GM23248 (cell line): ENCODE measurements around the gene PLXNB1.

Source experiments
- EZH2 ChIP-seq: fragments of 200-600 bp; sonication (generic); IDR thresholded peaks from 2 replicates; pipeline ENCODE4 v1.6.1; 2018; ENCODE audit warnings: antibody characterized with exemption, mild to moderate bottlenecking; ENCODE audit not compliant: insufficient read depth, poor library complexity, severe bottlenecking
- EZH2phosphoT487 ChIP-seq: fragments of 200-600 bp; sonication (generic); IDR thresholded peaks from 2 replicates; pipeline ENCODE4 v1.6.1; 2018; ENCODE audit warnings: antibody characterized with exemption, moderate library complexity, mild to moderate bottlenecking, low read depth; ENCODE audit not compliant: insufficient read depth

DNA sequence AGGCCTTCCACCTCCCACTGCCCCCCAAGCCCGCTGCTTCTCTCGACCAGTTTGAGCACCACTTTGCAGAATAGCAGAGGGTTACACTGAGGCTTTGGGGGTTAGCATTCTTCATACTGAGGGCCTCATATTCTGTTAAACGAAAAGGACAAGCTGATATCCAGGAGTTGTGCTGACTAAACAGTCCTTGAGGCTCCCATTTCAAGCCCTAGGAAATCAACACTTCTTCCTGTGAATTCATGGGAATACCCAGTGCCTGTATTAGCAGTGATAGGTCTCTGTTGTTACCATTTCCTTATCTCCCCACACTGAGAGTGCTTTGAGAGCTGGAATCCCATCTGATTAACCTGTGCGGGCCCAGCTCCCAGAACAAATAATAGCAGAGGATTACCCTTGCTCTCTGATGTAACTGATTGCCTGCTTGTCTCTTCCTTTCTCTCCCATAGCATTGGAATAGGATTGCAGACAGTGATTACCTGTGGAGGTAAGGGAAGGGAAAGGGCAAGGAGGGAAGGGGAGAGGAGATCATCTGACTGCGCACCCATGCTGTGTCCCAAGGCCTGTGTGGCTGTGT lies 56.9 kb downstream of the PLXNB1 start:
- no peak for TF ChIP-seq EZH2
- no peak for TF ChIP-seq EZH2phosphoT487
